A673 (cell line): ENCODE results near the gene CES3. TPM values are rescaled to one million over a fixed set of nuclear protein-coding genes. Genes with fewer than 3 reads are reported as not detected.

Experiments
- BruUV-seq: library from RNA; stranded (reverse); fragments of 400-500 nt; replicated peaks from 2 replicates; lab custom pipeline; 2021; lab: Mats Ljungman, UMichigan
- CTCF ChIA-PET: fragments of 300-600 bp; sonication (Branson Sonifier 250); formaldehyde crosslinking; loops from one replicate; lab custom pipeline; 2022; ENCODE audit warnings: antibody characterized with exemption; lab: Charles Lee
- POLR2A ChIA-PET: fragments of 300-600 bp; sonication (Branson Sonifier 250); formaldehyde crosslinking; loops from one replicate; lab custom pipeline; 2022; ENCODE audit warnings: antibody characterized with exemption; ENCODE audit not compliant: low non-redundant PET; lab: Charles Lee
- DNase-seq: peaks from one replicate; pipeline ENCODE4 v3.0.0-alpha.2; 2015; ENCODE audit warnings: low spot score
- H3K27ac ChIP-seq: fragments of 200-600 bp; sonication (generic); 2 replicates; pipeline ENCODE4 v1.5.1; 2016; ENCODE audit warnings: mixed run types, low read depth, mild to moderate bottlenecking, mixed read lengths, antibody characterized with exemption, low read length; ENCODE audit not compliant: poor library complexity, severe bottlenecking
- H3K27me3 ChIP-seq: fragments of 200-600 bp; sonication (generic); replicated peaks from 2 replicates; pipeline ENCODE4 v1.6.1; 2017; ENCODE audit warnings: mixed run types, low read depth, mild to moderate bottlenecking, mixed read lengths, antibody characterized with exemption, low read length; ENCODE audit not compliant: insufficient read depth, poor library complexity
- H3K36me3 ChIP-seq: fragments of 200-600 bp; sonication (generic); 2 replicates; pipeline ENCODE4 v1.6.1; 2016; ENCODE audit warnings: mixed run types, mild to moderate bottlenecking, mixed read lengths, antibody characterized with exemption, low read length; ENCODE audit not compliant: insufficient read depth, poor library complexity, severe bottlenecking
- H3K4me1 ChIP-seq: fragments of 200-600 bp; sonication (generic); 2 replicates; pipeline ENCODE4 v1.6.1; 2017; ENCODE audit warnings: mixed run types, mild to moderate bottlenecking, mixed read lengths, antibody characterized with exemption, low read length; ENCODE audit not compliant: insufficient read depth, poor library complexity, severe bottlenecking
- H3K4me3 ChIP-seq: fragments of 200-600 bp; sonication (generic); 2 replicates; pipeline ENCODE4 v1.5.1; 2016; ENCODE audit warnings: low read depth, mixed run types, mild to moderate bottlenecking, mixed read lengths, low read length; ENCODE audit not compliant: poor library complexity, severe bottlenecking
- H3K9me3 ChIP-seq: fragments of 200-600 bp; sonication (generic); 2 replicates; pipeline ENCODE4 v1.6.1; 2016; ENCODE audit warnings: mixed run types, low read depth, mild to moderate bottlenecking, mixed read lengths, antibody characterized with exemption, low read length; ENCODE audit not compliant: poor library complexity, severe bottlenecking
- CTCF ChIP-seq: fragments of 300-800, 200-600 bp; sonication (generic); conservative IDR thresholded peaks from 2 replicates; pipeline ENCODE4 v1.5.1; 2017; ENCODE audit warnings: low read depth, mild to moderate bottlenecking, antibody characterized with exemption, low read length, moderate library complexity, mixed read lengths
- EZH2 ChIP-seq: fragments of 200-600 bp; sonication (generic); IDR thresholded peaks from 2 replicates; pipeline ENCODE4 v1.6.1; 2017; ENCODE audit warnings: borderline replicate concordance, low read depth, mild to moderate bottlenecking, mixed read lengths, antibody characterized with exemption, low read length; ENCODE audit not compliant: poor library complexity, severe bottlenecking
- intact Hi-C: fragments of 100-400 bp; cut with micrococcal nuclease; formaldehyde crosslinking; loops from one replicate; pipeline ENCODE4 v1.10.0; 2022; ENCODE audit not compliant: unreplicated experiment
- total RNA-seq: library from RNA; stranded (reverse); gene quantifications from 2 replicates; pipeline ENCODE4 v1.2.3, GENCODE V29; 2021

CES3 gene
- total RNA-seq, 1 experiment from 2014 or later: 3.9 TPM

- H3K4me3 ChIP-seq: no peak overlapping the region
- no peak overlapping the region for H3K27ac ChIP-seq
- H3K36me3 ChIP-seq: no peaks in the 10 kb centered on the region
- DNase-seq: no peak
- H3K4me1 ChIP-seq: no peaks in the 10 kb centered on the region
- intact Hi-C loops: no loop called here
- no peaks in the 10 kb centered on the region for H3K27me3 ChIP-seq
- no TSS peak for BruUV-seq
- TF ChIP-seq EZH2: no peak
- TF ChIP-seq CTCF: no peak
- ChIA-PET POLR2A (no interaction called here), CTCF (no interaction called here)
- H3K9me3 ChIP-seq: no peaks in the 10 kb centered on the region
Observed at GRCh38 chr16:66968847-66969246, 7.8 kb downstream of the CES3 start.

- no TSS peak for BruUV-seq
- ChIA-PET POLR2A (interaction anchor here (0.5 kb wide), 1 partner anchor 124 kb away, joined by 8 read pairs; no protein-coding TSS in a partner anchor), CTCF (interaction anchor here (0.8 kb wide), 1 partner anchor 8 kb away, joined by 10 read pairs; no protein-coding TSS in a partner anchor)
- H3K27me3 ChIP-seq: no peaks in the 10 kb centered on the region
- no peak for DNase-seq
- H3K4me3 ChIP-seq: no peak overlapping the region
- no peaks in the 10 kb centered on the region for H3K36me3 ChIP-seq
- TF ChIP-seq EZH2 (no peak), CTCF (no peak)
- no peaks in the 10 kb centered on the region for H3K9me3 ChIP-seq
- H3K4me1 ChIP-seq: no peaks in the 10 kb centered on the region
- intact Hi-C loops: no loop called here
- H3K27ac ChIP-seq: no peak overlapping the region
Observed at GRCh38 chr16:66970775-66971720, 10.0 kb downstream of the CES3 start.

GRCh38 chr16:66972983-66973382 is 11.9 kb downstream of the CES3 start:
- H3K36me3 ChIP-seq: no peaks in the 10 kb centered on the region
- intact Hi-C loops: no loop called here
- H3K4me1 ChIP-seq: no peaks in the 10 kb centered on the region
- H3K9me3 ChIP-seq: no peaks in the 10 kb centered on the region
- BruUV-seq: no TSS peak
- POLR2A ChIA-PET: no interaction called here
- CTCF ChIA-PET: no interaction called here
- no peak for TF ChIP-seq CTCF
- no peak for TF ChIP-seq EZH2
- peak overlapping the region; percentile 60 for H3K27ac ChIP-seq
- DNase-seq: peak; percentile 69
- no peaks in the 10 kb centered on the region for H3K27me3 ChIP-seq
- H3K4me3 ChIP-seq: no peak overlapping the region
